Diencephalon (tissue), 1 donor: ENCODE data around the gene RBBP7. TPM values are rescaled to one million over a fixed set of nuclear protein-coding genes. Genes with fewer than 3 reads are reported as not detected.

Experiments used
- small RNA-seq: library from RNA; depleted of rRNA; stranded (forward); fragments of <200 nt; gene quantifications from one replicate; pipeline ENCODE3, GENCODE V24; 2014
- total RNA-seq: library from RNA; depleted of rRNA; stranded (reverse); fragments of >200 nt; gene quantifications from one replicate; pipeline ENCODE4 v1.2.3, GENCODE V29; 2014

RBBP7 gene
- total RNA-seq = 99.7 TPM

GRCh38 chrX:16870095-16870861, at the start of gene RBBP7:
Gene RBBP7 (minus strand): TSS chrX:16870362. CDS start chrX:16870053, 309 bp downstream.

Small RNAs within 50 kb of the gene (small RNA-seq; reads per million reads assigned to genes)
- gene RF00019 (not detected), gene RNU4-6P (not detected), gene RPL12P49 (not detected)

Other genes with a start within 250 kb of the RBBP7 start
- gene S100G, start 220.2 kb downstream of the RBBP7 start, total RNA-seq = not detected
- 22.4 TPM for gene CTPS2, start 157.7 kb downstream of the RBBP7 start, total RNA-seq
- 30.2 TPM for gene SYAP1, start 150.8 kb downstream of the RBBP7 start, total RNA-seq
- gene TXLNG, start 83.9 kb downstream of the RBBP7 start, total RNA-seq = 11.1 TPM
- 26.3 TPM for gene REPS2, start 76.3 kb upstream of the RBBP7 start, total RNA-seq